ENCODE data around the gene RTBDN.
"Not testable (repeated sequence)": the region's sequence is repeated elsewhere in the genome, so short reads cannot be mapped to it uniquely, and the experiment has no call there.

DNA sequence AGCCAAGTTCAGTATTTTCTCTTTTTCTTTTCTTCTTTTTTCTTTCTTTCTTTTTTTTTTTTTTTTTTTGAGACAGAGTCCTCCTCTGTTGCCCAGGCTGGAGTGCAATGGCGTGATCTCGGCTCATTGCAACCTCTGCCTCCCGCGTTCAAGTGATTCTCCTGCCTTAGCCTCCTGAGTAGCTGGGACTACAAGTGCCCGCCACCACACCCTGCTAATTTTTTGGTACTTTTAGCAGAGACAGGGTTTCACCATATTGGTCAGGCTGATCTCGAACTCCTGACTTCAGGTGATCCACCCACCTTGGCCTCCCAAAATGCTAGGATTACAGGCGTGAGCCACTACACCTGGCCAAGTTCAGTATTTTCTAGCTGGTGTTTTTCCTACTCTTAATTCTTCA, 36.8 kb downstream of the RTBDN start:
- TF ChIP-seq, protein P1, sequence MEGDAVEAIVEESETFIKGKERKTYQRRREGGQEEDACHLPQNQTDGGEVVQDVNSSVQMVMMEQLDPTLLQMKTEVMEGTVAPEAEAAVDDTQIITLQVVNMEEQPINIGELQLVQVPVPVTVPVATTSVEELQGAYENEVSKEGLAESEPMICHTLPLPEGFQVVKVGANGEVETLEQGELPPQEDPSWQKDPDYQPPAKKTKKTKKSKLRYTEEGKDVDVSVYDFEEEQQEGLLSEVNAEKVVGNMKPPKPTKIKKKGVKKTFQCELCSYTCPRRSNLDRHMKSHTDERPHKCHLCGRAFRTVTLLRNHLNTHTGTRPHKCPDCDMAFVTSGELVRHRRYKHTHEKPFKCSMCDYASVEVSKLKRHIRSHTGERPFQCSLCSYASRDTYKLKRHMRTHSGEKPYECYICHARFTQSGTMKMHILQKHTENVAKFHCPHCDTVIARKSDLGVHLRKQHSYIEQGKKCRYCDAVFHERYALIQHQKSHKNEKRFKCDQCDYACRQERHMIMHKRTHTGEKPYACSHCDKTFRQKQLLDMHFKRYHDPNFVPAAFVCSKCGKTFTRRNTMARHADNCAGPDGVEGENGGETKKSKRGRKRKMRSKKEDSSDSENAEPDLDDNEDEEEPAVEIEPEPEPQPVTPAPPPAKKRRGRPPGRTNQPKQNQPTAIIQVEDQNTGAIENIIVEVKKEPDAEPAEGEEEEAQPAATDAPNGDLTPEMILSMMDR (IDR thresholded peaks at IDR 0.05): not testable (repeated sequence)
- not testable (repeated sequence) for TF ChIP-seq POLR2A (IDR thresholded peaks at IDR 0.05)
